Osteocyte (in vitro differentiated cells): ENCODE measurements around the gene PHLDB2. TPM values are rescaled to one million over a fixed set of nuclear protein-coding genes. Genes with fewer than 3 reads are reported as not detected.

Experiments used
- DNase-seq: peaks from one replicate; pipeline ENCODE4 v3.0.0; 2021; ENCODE audit warnings: mixed read lengths; ENCODE audit not compliant: unreplicated experiment; ENCODE audit errors: extremely low spot score
- H3K27ac Mint-ChIP-seq: one replicate; pipeline ENCODE4 v1.8.0; 2021; ENCODE audit warnings: mild to moderate bottlenecking, mixed read lengths; ENCODE audit not compliant: unreplicated experiment
- H3K27me3 Mint-ChIP-seq: one replicate; pipeline ENCODE4 v1.8.0; 2021; ENCODE audit warnings: mixed read lengths; ENCODE audit not compliant: unreplicated experiment
- H3K36me3 Mint-ChIP-seq: one replicate; pipeline ENCODE4 v1.8.0; 2021; ENCODE audit warnings: mixed read lengths; ENCODE audit not compliant: unreplicated experiment
- H3K4me1 Mint-ChIP-seq: one replicate; pipeline ENCODE4 v1.8.0; 2021; ENCODE audit warnings: mixed read lengths; ENCODE audit not compliant: unreplicated experiment
- H3K4me3 Mint-ChIP-seq: one replicate; pipeline ENCODE4 v1.8.0; 2021; ENCODE audit warnings: mild to moderate bottlenecking, moderate library complexity, mixed read lengths; ENCODE audit not compliant: unreplicated experiment
- H3K9me3 Mint-ChIP-seq: one replicate; pipeline ENCODE4 v1.8.0; 2021; ENCODE audit warnings: mixed read lengths; ENCODE audit not compliant: unreplicated experiment
- total RNA-seq: library from RNA; stranded (reverse); gene quantifications from 2 replicates; pipeline ENCODE4 v1.2.1, GENCODE V29; 2021
- TF ChIP-seq, protein P1 (sequence below): fragments of 200-600 bp; sonication (generic); IDR thresholded peaks from 2 replicates; pipeline ENCODE4 v1.5.0; 2021; ENCODE audit warnings: antibody characterized with exemption, mild to moderate bottlenecking, moderate library complexity

The PHLDB2 gene
- total RNA-seq, 1 donor from 2014 or later = 134 TPM

DNA sequence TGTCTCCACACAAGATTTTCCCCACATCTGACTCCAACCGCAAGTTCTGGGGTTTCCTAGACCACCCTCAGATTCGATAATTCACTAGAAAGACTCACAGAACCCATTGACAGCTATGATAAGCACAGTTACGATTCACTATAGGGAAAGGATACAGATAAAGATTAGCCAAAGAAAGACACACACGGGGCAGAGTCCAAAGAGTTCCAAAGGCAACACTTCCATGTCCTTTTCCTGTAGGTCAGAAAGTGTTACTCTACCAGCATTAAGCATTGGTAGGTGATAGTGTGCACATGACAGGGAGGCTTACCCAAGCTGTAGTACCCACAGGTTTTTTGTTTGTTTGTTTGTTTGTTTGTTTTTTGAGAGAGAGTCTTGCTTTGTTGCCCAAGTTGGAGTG lies 48.1 kb downstream of the PHLDB2 start:
- DNase-seq = no peak
- Mint-ChIP-seq H3K27ac (no peak overlapping the region), H3K36me3 (peaks cover 45% of the 10 kb centered on the region), H3K9me3 (no peaks in the 10 kb centered on the region), H3K4me3 (no peak overlapping the region), H3K4me1 (peaks cover 47% of the 10 kb centered on the region), H3K27me3 (no peaks in the 10 kb centered on the region)
- TF ChIP-seq, protein P1, sequence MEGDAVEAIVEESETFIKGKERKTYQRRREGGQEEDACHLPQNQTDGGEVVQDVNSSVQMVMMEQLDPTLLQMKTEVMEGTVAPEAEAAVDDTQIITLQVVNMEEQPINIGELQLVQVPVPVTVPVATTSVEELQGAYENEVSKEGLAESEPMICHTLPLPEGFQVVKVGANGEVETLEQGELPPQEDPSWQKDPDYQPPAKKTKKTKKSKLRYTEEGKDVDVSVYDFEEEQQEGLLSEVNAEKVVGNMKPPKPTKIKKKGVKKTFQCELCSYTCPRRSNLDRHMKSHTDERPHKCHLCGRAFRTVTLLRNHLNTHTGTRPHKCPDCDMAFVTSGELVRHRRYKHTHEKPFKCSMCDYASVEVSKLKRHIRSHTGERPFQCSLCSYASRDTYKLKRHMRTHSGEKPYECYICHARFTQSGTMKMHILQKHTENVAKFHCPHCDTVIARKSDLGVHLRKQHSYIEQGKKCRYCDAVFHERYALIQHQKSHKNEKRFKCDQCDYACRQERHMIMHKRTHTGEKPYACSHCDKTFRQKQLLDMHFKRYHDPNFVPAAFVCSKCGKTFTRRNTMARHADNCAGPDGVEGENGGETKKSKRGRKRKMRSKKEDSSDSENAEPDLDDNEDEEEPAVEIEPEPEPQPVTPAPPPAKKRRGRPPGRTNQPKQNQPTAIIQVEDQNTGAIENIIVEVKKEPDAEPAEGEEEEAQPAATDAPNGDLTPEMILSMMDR = no peak

DNA sequence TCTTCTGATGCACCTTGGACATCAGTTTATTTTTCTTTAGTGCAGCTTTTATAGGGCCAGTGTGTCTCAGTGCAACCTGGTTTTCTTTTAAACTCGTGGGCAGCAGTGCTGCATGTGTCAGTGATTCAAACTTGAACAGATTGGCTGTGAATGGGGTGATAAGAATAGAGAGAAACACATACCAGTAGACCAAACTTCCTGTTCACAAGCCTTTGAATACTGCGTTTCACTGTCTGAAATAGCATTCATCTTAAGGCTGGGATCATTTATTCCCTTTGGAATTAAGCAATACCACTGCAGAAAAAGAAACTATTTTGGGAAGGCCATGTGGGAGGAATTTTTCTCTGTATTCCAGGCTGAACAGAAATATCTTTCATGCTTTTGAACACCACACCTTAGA lies 51.7 kb downstream of the PHLDB2 start:
- Mint-ChIP-seq H3K27me3 (no peaks in the 10 kb centered on the region), H3K36me3 (peaks cover 51% of the 10 kb centered on the region), H3K9me3 (no peaks in the 10 kb centered on the region), H3K27ac (peak overlapping the region; percentile 58), H3K4me3 (no peak overlapping the region), H3K4me1 (peaks cover 28% of the 10 kb centered on the region)
- DNase-seq = no peak
- TF ChIP-seq, protein P1 = no peak

DNA sequence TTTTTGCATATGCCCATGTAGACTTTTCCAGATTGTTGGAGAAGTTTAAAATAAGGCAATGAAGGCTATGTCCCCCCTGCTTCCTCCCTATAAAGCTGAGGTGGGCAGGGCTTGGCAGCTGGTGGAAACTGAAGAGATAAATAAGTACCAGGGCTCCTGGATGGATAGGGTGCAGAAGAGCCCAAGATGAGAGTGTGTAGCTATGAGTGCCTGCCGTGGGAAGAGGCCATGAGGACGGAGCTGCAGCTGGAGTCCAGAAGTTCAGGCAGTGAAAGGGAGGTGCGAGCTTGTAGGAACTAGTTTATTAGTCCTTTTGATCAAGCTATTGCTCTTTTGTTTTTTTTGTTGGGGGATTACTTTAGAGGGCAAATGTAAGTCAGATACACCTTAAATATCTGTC lies 52.4 kb downstream of the PHLDB2 start:
- no peaks in the 10 kb centered on the region for H3K9me3 Mint-ChIP-seq
- no peak overlapping the region for H3K4me3 Mint-ChIP-seq
- TF ChIP-seq, protein P1 = no peak
- no peak overlapping the region for H3K27ac Mint-ChIP-seq
- H3K36me3 Mint-ChIP-seq = peaks cover 52% of the 10 kb centered on the region
- H3K27me3 Mint-ChIP-seq = no peaks in the 10 kb centered on the region
- no peak for DNase-seq
- peaks cover 34% of the 10 kb centered on the region for H3K4me1 Mint-ChIP-seq

DNA sequence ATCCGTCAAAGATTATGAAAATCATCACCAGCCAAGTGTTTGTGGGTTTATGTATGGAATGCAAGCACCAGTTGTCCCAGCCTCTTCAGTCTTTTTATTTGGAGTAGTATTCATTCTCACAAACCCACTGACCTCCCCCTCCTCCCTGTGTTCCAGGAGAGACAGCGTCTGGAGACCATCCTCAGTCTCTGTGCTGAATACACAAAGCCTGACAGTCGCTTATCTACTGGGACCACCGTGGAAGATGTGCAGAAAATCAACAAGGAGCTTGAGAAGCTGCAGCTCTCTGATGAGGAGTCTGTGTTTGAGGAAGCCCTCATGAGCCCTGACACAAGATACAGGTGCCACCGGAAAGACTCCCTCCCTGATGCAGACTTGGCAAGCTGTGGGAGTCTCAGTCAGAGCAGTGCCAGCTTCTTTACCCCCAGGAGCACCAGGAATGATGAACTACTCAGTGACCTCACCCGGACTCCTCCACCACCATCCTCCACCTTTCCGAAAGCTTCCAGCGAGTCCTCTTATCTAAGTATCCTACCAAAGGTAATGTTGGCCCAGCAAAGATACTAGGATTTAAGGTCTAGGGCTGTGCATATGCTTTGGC lies 54.2 kb downstream of the PHLDB2 start:
- Mint-ChIP-seq H3K4me3 (no peak overlapping the region), H3K4me1 (peaks cover 45% of the 10 kb centered on the region), H3K9me3 (no peaks in the 10 kb centered on the region), H3K27me3 (no peaks in the 10 kb centered on the region), H3K27ac (no peak overlapping the region), H3K36me3 (peaks cover 55% of the 10 kb centered on the region)
- DNase-seq = no peak
- TF ChIP-seq, protein P1 = no peak

DNA sequence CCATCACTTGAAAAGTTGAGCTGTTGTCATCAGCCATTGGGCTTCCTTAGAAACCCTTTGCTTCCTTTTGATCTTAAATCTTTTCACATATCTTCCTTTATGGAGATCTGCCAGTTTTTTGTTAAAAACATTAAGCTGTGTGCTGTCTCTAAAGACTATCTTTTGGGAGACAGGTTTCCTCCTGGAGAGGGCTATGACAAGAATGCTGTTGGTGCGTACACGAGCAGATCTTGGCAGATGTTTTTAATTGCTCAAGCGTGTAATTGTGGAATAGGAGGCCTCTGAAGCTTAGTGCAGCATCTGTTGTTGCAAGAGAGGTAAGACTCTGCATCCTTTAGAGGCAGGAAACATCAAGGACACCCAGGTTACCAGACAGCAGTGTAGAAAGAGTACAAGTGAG lies 56.8 kb downstream of the PHLDB2 start:
- H3K27me3 Mint-ChIP-seq = no peaks in the 10 kb centered on the region
- H3K36me3 Mint-ChIP-seq = peaks cover 64% of the 10 kb centered on the region
- H3K4me1 Mint-ChIP-seq = peaks cover 30% of the 10 kb centered on the region
- TF ChIP-seq, protein P1 = no peak
- peak overlapping the region; percentile 47 for H3K27ac Mint-ChIP-seq
- no peak overlapping the region for H3K4me3 Mint-ChIP-seq
- H3K9me3 Mint-ChIP-seq = no peaks in the 10 kb centered on the region
- DNase-seq = no peak
